ENCODE data around the gene STAT4. TPM values are rescaled to one million over a fixed set of nuclear protein-coding genes. Genes with fewer than 3 reads are reported as not detected.

The STAT4 gene, protein sequence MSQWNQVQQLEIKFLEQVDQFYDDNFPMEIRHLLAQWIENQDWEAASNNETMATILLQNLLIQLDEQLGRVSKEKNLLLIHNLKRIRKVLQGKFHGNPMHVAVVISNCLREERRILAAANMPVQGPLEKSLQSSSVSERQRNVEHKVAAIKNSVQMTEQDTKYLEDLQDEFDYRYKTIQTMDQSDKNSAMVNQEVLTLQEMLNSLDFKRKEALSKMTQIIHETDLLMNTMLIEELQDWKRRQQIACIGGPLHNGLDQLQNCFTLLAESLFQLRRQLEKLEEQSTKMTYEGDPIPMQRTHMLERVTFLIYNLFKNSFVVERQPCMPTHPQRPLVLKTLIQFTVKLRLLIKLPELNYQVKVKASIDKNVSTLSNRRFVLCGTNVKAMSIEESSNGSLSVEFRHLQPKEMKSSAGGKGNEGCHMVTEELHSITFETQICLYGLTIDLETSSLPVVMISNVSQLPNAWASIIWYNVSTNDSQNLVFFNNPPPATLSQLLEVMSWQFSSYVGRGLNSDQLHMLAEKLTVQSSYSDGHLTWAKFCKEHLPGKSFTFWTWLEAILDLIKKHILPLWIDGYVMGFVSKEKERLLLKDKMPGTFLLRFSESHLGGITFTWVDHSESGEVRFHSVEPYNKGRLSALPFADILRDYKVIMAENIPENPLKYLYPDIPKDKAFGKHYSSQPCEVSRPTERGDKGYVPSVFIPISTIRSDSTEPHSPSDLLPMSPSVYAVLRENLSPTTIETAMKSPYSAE
- total RNA-seq (0.32 and 0.45 TPM in 2 replicates), polyA plus RNA-seq (0.31 and 0.87 TPM in 2 replicates)

GRCh38 chr2:191150600-191151330 lies at the start of gene STAT4:
Gene STAT4 (minus strand): TSS chr2:191150994. CDS start chr2:191148203, 2,791 bp downstream.
- no peak for TF ChIP-seq CTCF (IDR thresholded peaks at IDR 0.05; ENCODE audit: low read depth, low read length)
- no peaks in the 10 kb centered on the region for H3K36me3 ChIP-seq

GRCh38 chr2:191199929-191200512 lies 49.2 kb upstream of the STAT4 start:
- Histone ChIP-seq H3K9me3 (ENCODE audit: low read depth) (no peaks in the 10 kb centered on the region), H3K27me3 (no peaks in the 10 kb centered on the region), H3K4me3 (no peak overlapping the region), H3K36me3 (no peaks in the 10 kb centered on the region), H3K4me1 (ENCODE audit: low read depth) (no peaks in the 10 kb centered on the region), H3K27ac (no peak overlapping the region)
- TF ChIP-seq CTCF (IDR thresholded peaks at IDR 0.05; ENCODE audit: low read depth, low read length), result no peak
- DNase-seq (ENCODE audit: low read depth in 1 of 2, low spot score in 1 of 2), result no peak

More at GRCh38 chr2:191150600-191151330, at the start of gene STAT4:
- H3K27me3 ChIP-seq, result peaks cover 30% of the 10 kb centered on the region
- peaks cover 12% of the 10 kb centered on the region for H3K4me1 ChIP-seq (ENCODE audit: low read depth)
- H3K4me3 ChIP-seq, result peak within 1 kb of the TSS; percentile 45
- DNase-seq (ENCODE audit: low read depth in 1 of 2, low spot score in 1 of 2), result peak; percentile 62 to 66
- H3K27ac ChIP-seq, result no peak within 1 kb of the TSS
- H3K9me3 ChIP-seq (ENCODE audit: low read depth), result no peaks in the 10 kb centered on the region

DNA sequence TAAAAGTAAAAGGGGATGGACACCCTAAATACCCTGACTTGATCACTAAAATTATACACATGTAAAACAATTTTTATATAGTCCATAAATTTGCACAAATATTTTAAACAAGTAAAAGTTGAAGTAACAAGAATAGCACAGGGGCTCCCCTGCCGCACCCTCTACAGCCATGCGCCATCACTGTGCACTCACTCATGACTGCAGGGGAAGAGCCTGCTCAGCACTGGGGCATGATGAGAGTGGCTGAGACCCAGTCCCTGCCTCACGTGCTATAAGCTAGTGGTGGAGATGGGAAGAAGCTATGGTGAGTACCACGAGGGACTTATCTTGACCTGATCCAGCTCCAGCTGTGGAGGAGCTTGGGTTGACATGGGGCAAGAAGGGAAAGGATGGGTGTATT lies 47.5 kb upstream of the STAT4 start:
- Histone ChIP-seq H3K4me3 (no peak overlapping the region), H3K27me3 (no peaks in the 10 kb centered on the region), H3K9me3 (ENCODE audit: low read depth) (no peaks in the 10 kb centered on the region), H3K27ac (no peak overlapping the region), H3K36me3 (no peaks in the 10 kb centered on the region), H3K4me1 (ENCODE audit: low read depth) (no peaks in the 10 kb centered on the region)
- TF ChIP-seq CTCF (IDR thresholded peaks at IDR 0.05; ENCODE audit: low read depth, low read length), result no peak
- DNase-seq (ENCODE audit: low read depth in 1 of 2, low spot score in 1 of 2), result no peak

GRCh38 chr2:191197096-191197495 lies 46.3 kb upstream of the STAT4 start:
- DNase-seq (ENCODE audit: low read depth in 1 of 2, low spot score in 1 of 2), result no peak
- Histone ChIP-seq H3K27ac (no peak overlapping the region), H3K9me3 (ENCODE audit: low read depth) (no peaks in the 10 kb centered on the region), H3K36me3 (no peaks in the 10 kb centered on the region), H3K27me3 (no peaks in the 10 kb centered on the region), H3K4me1 (ENCODE audit: low read depth) (no peaks in the 10 kb centered on the region), H3K4me3 (no peak overlapping the region)
- no peak for TF ChIP-seq CTCF (IDR thresholded peaks at IDR 0.05; ENCODE audit: low read depth, low read length)

DNA sequence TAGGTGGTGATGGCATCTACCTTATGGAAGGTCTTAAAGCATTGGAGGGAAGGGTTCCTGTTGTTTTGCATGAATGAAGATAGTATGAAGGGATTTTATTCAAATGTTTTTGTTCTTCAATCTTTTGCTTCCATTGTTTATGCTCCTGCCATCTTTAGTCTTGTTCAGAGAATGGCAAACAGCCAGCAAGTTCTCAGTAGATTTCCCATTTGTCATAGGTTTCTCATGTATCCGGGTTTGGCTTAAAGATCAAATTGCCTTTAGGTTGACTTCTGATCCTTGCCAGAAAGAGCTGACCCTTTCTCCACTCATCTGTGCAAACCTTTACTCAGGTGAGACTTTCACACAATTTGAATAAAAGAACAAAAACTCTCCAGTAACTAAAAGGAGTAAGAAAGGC lies 44.2 kb upstream of the STAT4 start:
- no peaks in the 10 kb centered on the region for H3K9me3 ChIP-seq (ENCODE audit: low read depth)
- no peak for TF ChIP-seq CTCF (IDR thresholded peaks at IDR 0.05; ENCODE audit: low read depth, low read length)
- H3K4me1 ChIP-seq (ENCODE audit: low read depth), result no peaks in the 10 kb centered on the region
- H3K27ac ChIP-seq, result no peak overlapping the region
- DNase-seq (ENCODE audit: low read depth in 1 of 2, low spot score in 1 of 2), result no peak
- H3K27me3 ChIP-seq, result no peaks in the 10 kb centered on the region
- H3K4me3 ChIP-seq, result no peak overlapping the region
- H3K36me3 ChIP-seq, result no peaks in the 10 kb centered on the region
